Stomach (tissue), 9 donors: ENCODE results near the gene PDXK. TPM values are rescaled to one million over a fixed set of nuclear protein-coding genes. Genes with fewer than 3 reads are reported as not detected.

Source experiments
- DNase-seq, 2 donors: peaks; one replicate each; pipeline versions ENCODE4 v3.0.0 to v3.0.0-alpha.2; 2013 to 2019
- H3K27ac ChIP-seq, 5 donors: fragments of 200-600 bp in 4 of 5; sonication (generic) in 4 of 5; one replicate each; pipeline ENCODE4 v1.5.1; 2013 to 2019; ENCODE audit warnings: mild to moderate bottlenecking in 1 of 5, moderate library complexity in 1 of 5
- H3K27me3 ChIP-seq, 3 donors: fragments of 200-600 bp; sonication (generic); one replicate each; pipeline ENCODE4 v1.5.1; 2017 to 2019; ENCODE audit warnings: mixed run types in 1 of 3
- H3K36me3 ChIP-seq, 4 donors: fragments of 200-600 bp; sonication (generic); 1 replicate in 3 of 4; 2 replicates in 1 of 4; pipeline ENCODE4 v1.5.1; 2016 to 2019
- H3K4me1 ChIP-seq, 4 donors: fragments of 200-600 bp; sonication (generic); one replicate each; pipeline ENCODE4 v1.5.1; 2016 to 2019
- H3K4me3 ChIP-seq, 4 donors: fragments of 200-600 bp; sonication (generic) in 3 of 4; one replicate each; pipeline ENCODE4 v1.5.1; 2016 to 2019; ENCODE audit warnings: mild to moderate bottlenecking in 1 of 4
- H3K9me3 ChIP-seq, 4 donors: fragments of 200-600 bp; sonication (generic); one replicate each; pipeline ENCODE4 v1.5.1; 2016 to 2019
- CTCF ChIP-seq, 7 experiments: fragments of 450-650 bp in 4 of 7; fragments of 200-600 bp in 3 of 7; sonication (generic) in 3 of 7; IDR thresholded peaks; one replicate each; pipeline ENCODE4 v1.5.1; 2016 to 2019; ENCODE audit warnings: antibody characterized with exemption in 7 of 7, control low read depth in 2 of 7, mild to moderate bottlenecking in 1 of 7
- EP300 ChIP-seq: sonication (generic); formaldehyde crosslinking; IDR thresholded peaks from one replicate; pipeline ENCODE4 v1.6.1; 2017; ENCODE audit warnings: antibody characterized with exemption
- POLR2A ChIP-seq, 4 donors: fragments of 450-650 bp; IDR thresholded peaks; one replicate each; pipeline ENCODE4 v1.6.1; 2016; ENCODE audit warnings: antibody characterized with exemption in 4 of 4, control low read depth in 2 of 4, mild to moderate bottlenecking in 1 of 4, moderate library complexity in 1 of 4
- POLR2AphosphoS5 ChIP-seq, 3 donors: sonication (generic); formaldehyde crosslinking; IDR thresholded peaks; one replicate each; pipeline ENCODE4 v1.6.1; 2016; ENCODE audit warnings: antibody characterized with exemption in 3 of 3
- WGBS, 5 donors: extraction: QIAGEN DNeasy Blood & Tissue Kit in 3 of 5; methylation state at CpG; one replicate each; pipeline versions ENCODE4 v1.1.5 to v1.1.7; 2013 to 2018; 5-methylcytosine and 5-hydroxymethylcytosine counted together
- intact Hi-C: fragments of 100-400 bp; cut with DNase I; formaldehyde crosslinking; loops from one replicate; pipeline ENCODE4 v1.15.1; 2023; ENCODE audit warnings: low total_unique reads
- polyA plus RNA-seq, 3 donors: library from polyadenylated mRNA; stranded (reverse); fragments of 200-250 nt; gene quantifications; one replicate each; pipeline ENCODE4 v1.2.3, GENCODE V29; 2013
- total RNA-seq, 5 donors: library from RNA; depleted of rRNA; stranded (reverse); fragments of >200 nt; gene quantifications; one replicate each; pipeline versions ENCODE4 v1.1.0 to v1.2.3, GENCODE V29; 2014 to 2016
- donor health status: healthy with polysubstance abuse.
- donor health status: Bipolar disorder and iron deficiency.
- donor health status: healthy.

Gene PDXK
- total and polyA plus RNA-seq, 8 donors = 36.7 to 139 (median 52.3) TPM

DNA sequence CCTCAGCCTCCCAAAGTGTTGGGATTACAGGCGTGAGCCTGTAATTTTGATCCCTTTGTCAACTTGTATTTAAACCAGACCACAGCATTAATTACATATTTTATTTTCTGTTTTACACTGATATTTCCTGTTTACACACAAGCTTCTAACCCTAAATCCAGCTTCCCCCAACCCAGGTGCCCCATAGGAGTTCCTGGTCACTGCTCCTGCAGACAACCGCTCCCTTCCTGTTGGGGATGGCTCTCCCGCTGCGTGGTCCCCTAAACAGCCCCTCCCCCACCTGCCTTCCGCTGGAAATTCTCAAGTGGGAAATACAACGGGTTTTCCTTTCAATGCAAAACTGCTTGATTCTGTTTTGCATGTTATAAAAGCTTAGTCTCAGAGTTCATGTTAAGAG is 53.5 kb downstream of the PDXK start:
- intact Hi-C loops = no loop called here
- peaks cover 14 to 25% (median 21%) of the 10 kb centered on the region in 4 donors for H3K36me3 ChIP-seq
- H3K9me3 ChIP-seq = no peaks in the 10 kb centered on the region
- no peak for DNase-seq
- H3K27me3 ChIP-seq = no peaks in the 10 kb centered on the region
- no peak overlapping the region for H3K4me3 ChIP-seq
- H3K27ac ChIP-seq = no peak overlapping the region
- 72 to 79% (median 76%) methylated on average over 6 of the region's 6 CpGs for WGBS, 5 donors
- H3K4me1 ChIP-seq = peaks cover 23 to 42% (median 37%) of the 10 kb centered on the region in 4 donors
- no peak for TF ChIP-seq CTCF (IDR thresholded peaks at IDR 0.05)
- no peak for TF ChIP-seq EP300
- no peak for TF ChIP-seq POLR2AphosphoS5 (IDR thresholded peaks at IDR 0.05)
- no peak for TF ChIP-seq POLR2A (IDR thresholded peaks at IDR 0.05)

- 93 to 96% (median 93%) methylated on average over 10 of the region's 10 CpGs for WGBS, 5 donors
Observed at GRCh38 chr21:43774163-43774562, 55.2 kb downstream of the PDXK start.

GRCh38 chr21:43775190-43775589 is 56.3 kb downstream of the PDXK start:
- H3K27ac ChIP-seq = peak overlapping the region in 3 of 5 donors; percentile 84 to 95 (median 95)
- H3K9me3 ChIP-seq = no peaks in the 10 kb centered on the region
- TF ChIP-seq EP300 = no peak
- TF ChIP-seq POLR2AphosphoS5 (IDR thresholded peaks at IDR 0.05) = no peak
- no peak for TF ChIP-seq POLR2A (IDR thresholded peaks at IDR 0.05)
- no peak for TF ChIP-seq CTCF (IDR thresholded peaks at IDR 0.05)
- WGBS, 5 donors = 61 to 74% (median 69%) methylated on average over 12 of the region's 12 CpGs
- intact Hi-C loops = no loop called here
- no peak for DNase-seq
- peaks cover 13 to 35% (median 23%) of the 10 kb centered on the region in 4 donors for H3K4me1 ChIP-seq
- peaks cover 14 to 25% (median 21%) of the 10 kb centered on the region in 4 donors for H3K36me3 ChIP-seq
- no peaks in the 10 kb centered on the region for H3K27me3 ChIP-seq
- peak overlapping the region; percentile 72 to 95 (median 80) for H3K4me3 ChIP-seq

More at GRCh38 chr21:43774163-43774562, 55.2 kb downstream of the PDXK start:
- no peaks in the 10 kb centered on the region for H3K27me3 ChIP-seq
- H3K4me3 ChIP-seq = peak overlapping the region in 1 of 4 donors; percentile 72
- no peak overlapping the region for H3K27ac ChIP-seq
- H3K36me3 ChIP-seq = peaks cover 14 to 25% (median 21%) of the 10 kb centered on the region in 4 donors
- H3K9me3 ChIP-seq = no peaks in the 10 kb centered on the region
- peaks cover 13 to 32% (median 23%) of the 10 kb centered on the region in 4 donors for H3K4me1 ChIP-seq
- no peak for DNase-seq
- TF ChIP-seq POLR2AphosphoS5 (IDR thresholded peaks at IDR 0.05) (no peak), POLR2A (IDR thresholded peaks at IDR 0.05) (no peak), CTCF (IDR thresholded peaks at IDR 0.05) (no peak), EP300 (no peak)
- intact Hi-C loops = no loop called here

DNA sequence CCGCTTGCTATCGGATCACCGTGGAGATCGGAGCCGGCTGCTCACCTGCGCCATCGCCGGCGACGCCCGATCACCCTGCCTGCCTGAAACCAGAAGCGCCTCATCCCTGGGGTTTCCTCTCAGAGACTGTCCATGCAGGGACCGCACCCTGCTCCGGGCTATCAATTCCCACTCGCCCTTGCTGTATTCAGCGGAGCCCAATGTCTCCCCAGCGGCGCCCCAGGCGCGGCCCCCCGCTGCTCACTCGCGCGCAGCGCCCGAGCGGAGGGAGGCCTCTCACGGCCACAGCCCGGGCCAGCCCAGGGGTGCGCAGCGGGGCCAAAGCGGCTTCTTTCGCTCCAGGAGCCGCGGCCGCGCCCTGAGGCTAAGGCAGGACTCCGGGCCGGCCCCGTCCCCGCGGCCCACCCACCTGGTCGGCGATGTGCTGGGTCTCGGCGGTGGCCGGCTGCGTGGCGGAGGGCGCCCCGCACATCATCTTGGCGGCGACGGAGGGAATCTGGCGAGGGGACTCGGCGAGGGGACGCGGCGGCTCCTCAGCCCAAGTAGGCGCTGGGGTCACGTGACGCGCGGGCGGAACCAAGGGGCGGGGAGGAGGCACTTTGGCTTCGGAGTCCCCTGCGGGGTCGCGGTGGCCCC is 57.0 kb downstream of the PDXK start, which contains the start of gene CSTB:
Gene CSTB (minus strand): TSS at position 514 of the 636 bp plus-strand sequence. CDS start 39 bp downstream, at position 475.
- no peaks in the 10 kb centered on the region for H3K9me3 ChIP-seq
- peak within 1 kb of the TSS; percentile 72 to 95 (median 80) for H3K4me3 ChIP-seq
- peak within 1 kb of the TSS; percentile 84 to 95 (median 92) for H3K27ac ChIP-seq
- H3K4me1 ChIP-seq = peaks cover 13 to 35% (median 23%) of the 10 kb centered on the region in 4 donors
- DNase-seq = peak; percentile 80 to 93
- H3K36me3 ChIP-seq = peaks cover 14 to 25% (median 21%) of the 10 kb centered on the region in 4 donors
- 0 to 1% (median 0%) methylated on average over 26 to 71 of the region's 71 CpGs for WGBS, 5 donors
- no peaks in the 10 kb centered on the region for H3K27me3 ChIP-seq
- TF ChIP-seq CTCF (IDR thresholded peaks at IDR 0.05) (no peak), POLR2AphosphoS5 (IDR thresholded peaks at IDR 0.05) (peak; percentile 40 to 91 (median 90))
- intact Hi-C loops = no loop called here
